GM21737 (cell line): ENCODE data around the gene GDF11.
"Not testable (repeated sequence)": the region's sequence is repeated elsewhere in the genome, so short reads cannot be mapped to it uniquely, and the experiment has no call there.

Source experiments
- ATAC-seq: cut with Tn5 transposase; IDR thresholded peaks from one replicate; pipeline ENCODE4 v1.9.1; 2021; ENCODE audit warnings: mild to moderate bottlenecking, moderate library complexity; ENCODE audit not compliant: unreplicated experiment

Gene GDF11

GRCh38 chr12:55738123-55739024 lies 4.5 kb upstream of the GDF11 start:
- ATAC-seq: peak; percentile 87

- ATAC-seq: no peak
Measured at GRCh38 chr12:55739025-55739378, 3.9 kb upstream of the GDF11 start.

- no peak for ATAC-seq
Measured at GRCh38 chr12:55741931-55742680, 816 bp upstream of the GDF11 start.

GRCh38 chr12:55743406-55744339 lies 751 bp downstream of the GDF11 start:
- ATAC-seq: peak; percentile 39

- no peak for ATAC-seq
Measured at GRCh38 chr12:55744340-55745030, 1.6 kb downstream of the GDF11 start.

- no peak for ATAC-seq
Measured at GRCh38 chr12:55745361-55746173, 2.6 kb downstream of the GDF11 start.

- no peak for ATAC-seq
Measured at GRCh38 chr12:55746174-55746912, 3.4 kb downstream of the GDF11 start.

GRCh38 chr12:55746913-55747231 lies 4.0 kb downstream of the GDF11 start:
- ATAC-seq: no peak

- no peak for ATAC-seq
Measured at GRCh38 chr12:55748230-55748993, 5.5 kb downstream of the GDF11 start.

- ATAC-seq: no peak
Measured at GRCh38 chr12:55755246-55755645, 12.3 kb downstream of the GDF11 start.

- ATAC-seq: no peak
Measured at GRCh38 chr12:55757701-55758100, 14.8 kb downstream of the GDF11 start.

GRCh38 chr12:55758575-55758974 lies 15.7 kb downstream of the GDF11 start:
- not testable (repeated sequence) for ATAC-seq

GRCh38 chr12:55760663-55761062 lies 17.7 kb downstream of the GDF11 start:
- no peak for ATAC-seq

- no peak for ATAC-seq
Measured at GRCh38 chr12:55762646-55763045, 19.7 kb downstream of the GDF11 start.

- ATAC-seq: no peak
Measured at GRCh38 chr12:55765736-55766290, 22.9 kb downstream of the GDF11 start.

GRCh38 chr12:55767156-55767555 lies 24.2 kb downstream of the GDF11 start:
- no peak for ATAC-seq

GRCh38 chr12:55771736-55772135 lies 28.8 kb downstream of the GDF11 start:
- ATAC-seq: no peak

GRCh38 chr12:55777856-55778255 lies 34.9 kb downstream of the GDF11 start:
- ATAC-seq: no peak
